H1 (cell line): ENCODE results near the gene CFAP221. TPM values are rescaled to one million over a fixed set of nuclear protein-coding genes. Genes with fewer than 3 reads are reported as not detected.

Source experiments
- CHD7 ChIP-seq: fragments of 300-600 bp; sonication (generic); IDR thresholded peaks from 2 replicates; pipeline ENCODE4 v1.7.1; 2012; ENCODE audit warnings: low read length, moderate library complexity, mild to moderate bottlenecking, inconsistent platforms; ENCODE audit not compliant: insufficient replicate concordance
- FOSL1 ChIP-seq: IDR thresholded peaks from 2 replicates; pipeline ENCODE4 v1.6.1; 2011; ENCODE audit warnings: mild to moderate bottlenecking, low read depth, low read length, moderate library complexity; ENCODE audit not compliant: insufficient read depth
- KDM1A ChIP-seq: fragments of 200-600, 300-600 bp; sonication (generic); IDR thresholded peaks from 2 replicates; pipeline ENCODE4 v1.7.1; 2016; ENCODE audit warnings: mild to moderate bottlenecking, low read length, borderline replicate concordance
- NANOG ChIP-seq: IDR thresholded peaks from 2 replicates; pipeline ENCODE4 v1.6.1; 2011; ENCODE audit warnings: low read length, low read depth, mild to moderate bottlenecking, inconsistent platforms; ENCODE audit not compliant: insufficient read depth, poor library complexity, severe bottlenecking
- polyA plus RNA-seq, 7 experiments: library from polyadenylated mRNA; depleted of rRNA in 3 of 7; stranded (reverse) in 5 of 7; unstranded in 2 of 7; fragments of >200 nt in 5 of 7; fragments of 200-250 nt in 2 of 7; gene quantifications; 1 replicate in 5 of 7; 2 replicates in 1 of 7; 4 replicates in 1 of 7; pipeline versions ENCODE4 v1.2.1 to v1.2.3, GENCODE V29; 2011 to 2013; ENCODE audit warnings: missing spikeins in 2 of 7, mixed read lengths in 2 of 7
- total RNA-seq: library from RNA; stranded (reverse); fragmentation: NEBNext Ultra II Directional; extraction: Animal tissue kit (Norgen Biotek cat#: 25700); gene quantifications from 2 replicates; pipeline ENCODE4 v1.2.1, GENCODE V29; 2021

CFAP221 gene
- total and polyA plus RNA-seq, 2 of the 8 experiments (the other 6 are each of a cell fraction or from before 2014, with no cell fraction given): 0.14 to 0.71 TPM

- no peak for TF ChIP-seq CHD7
- no peak for TF ChIP-seq NANOG
- no peak for TF ChIP-seq KDM1A
- TF ChIP-seq FOSL1: no peak
Observed at GRCh38 chr2:119672161-119672862, 128.1 kb downstream of the CFAP221 start (continued).
